Psoas muscle (tissue), 8 donors: Measurements from ENCODE around the gene PCDHGB4. TPM values are rescaled to one million over a fixed set of nuclear protein-coding genes. Genes with fewer than 3 reads are reported as not detected.

Experiments used
- ATAC-seq, 4 donors: fragments of 200-7000 bp; cut with Tn5 transposase; one replicate each; pipeline ENCODE4 v1.9.1; 2020; ENCODE audit warnings: moderate library complexity in 3 of 4, mild to moderate bottlenecking in 2 of 4
- DNase-seq, 2 donors: peaks; one replicate each; pipeline ENCODE4 v3.0.0-alpha.2; 2020
- H3K27ac ChIP-seq: fragments of 200-600 bp; one replicate; pipeline ENCODE4 v1.8.0; 2022
- H3K27me3 ChIP-seq, 3 donors: fragments of 200-600 bp in 1 of 3; one replicate each; pipeline versions ENCODE4 v1.6.1 to v1.8.0; 2013 to 2022; ENCODE audit warnings: low read length in 2 of 3, mild to moderate bottlenecking in 2 of 3, moderate library complexity in 1 of 3; ENCODE audit not compliant: insufficient read depth in 3 of 3
- H3K36me3 ChIP-seq, 2 donors: fragments of 200-600 bp in 1 of 2; one replicate each; pipeline versions ENCODE4 v1.6.1 to v1.8.0; 2013 to 2022; ENCODE audit warnings: low read depth in 1 of 2, mild to moderate bottlenecking in 1 of 2, moderate library complexity in 1 of 2; ENCODE audit not compliant: insufficient read depth in 1 of 2
- H3K4me1 ChIP-seq: fragments of 200-600 bp; one replicate; pipeline ENCODE4 v1.8.0; 2022
- H3K4me3 ChIP-seq: fragments of 200-600 bp; one replicate; pipeline ENCODE4 v1.8.0; 2022; ENCODE audit warnings: mild to moderate bottlenecking
- H3K9me3 ChIP-seq: fragments of 200-600 bp; one replicate; pipeline ENCODE4 v1.8.0; 2022
- CTCF ChIP-seq: fragments of 200-600 bp; IDR thresholded peaks from one replicate; pipeline ENCODE4 v1.8.0; 2022; ENCODE audit warnings: antibody characterized with exemption
- WGBS, 3 donors: extraction: QIAGEN DNeasy Blood & Tissue Kit; methylation state at CpG; one replicate each; pipeline versions ENCODE4 v1.1.6 to v1.1.7; 2013; 5-methylcytosine and 5-hydroxymethylcytosine counted together
- intact Hi-C, 2 donors: fragments of 100-400 bp; cut with DNase I; formaldehyde crosslinking; loops; one replicate each; pipeline versions ENCODE4 v1.11.0 to v1.14.2; 2022
- polyA plus RNA-seq, 3 donors: library from polyadenylated mRNA; stranded (reverse); fragments of 200-250 nt; gene quantifications; one replicate each; pipeline ENCODE4 v1.2.3, GENCODE V29; 2013
- total RNA-seq, 4 donors: library from RNA; stranded (reverse); fragmentation: NEBNext Ultra II Directional in 2 of 4; extraction: Animal tissue kit (Norgen Biotek cat#: 25700) in 2 of 4; gene quantifications; one replicate each; pipeline versions ENCODE4 v1.2.1 to v1.2.4, GENCODE V29; 2021 to 2023
- donor health status: healthy with polysubstance abuse.
- donor health status: DM: no; HTN: no; CAD: no; lungs with moderate emphysema.
- donor health status: Bipolar disorder and iron deficiency.
- donor health status: healthy.
- donor health status: DM: yes; HTN: yes; CAD: no.
- donor health status: DM: no; HTN: no; CAD: no.
- donor health status: DM: no; HTN: no; CAD: no.
- donor health status: DM: yes; HTN: yes; CAD: no.

PCDHGB4 gene
- total and polyA plus RNA-seq, 7 donors = 0.24 to 3.0 (median 0.99) TPM

- DNase-seq (peak in 1 of 2 donors; percentile 35), ATAC-seq (peak in 1 of 4 donors; percentile 25)
- H3K9me3 ChIP-seq = peaks cover 23% of the 10 kb centered on the region
Measured at GRCh38 chr5:141356950-141357349, 30.5 kb upstream of the PCDHGB4 start.

GRCh38 chr5:141359790-141360426 is 27.6 kb upstream of the PCDHGB4 start, which contains the start of gene PCDHGB2:
Gene PCDHGB2, plus strand, starts transcription at chr5:141359994. Its CDS starts 142 bp downstream, at chr5:141360136.
- Histone ChIP-seq H3K9me3 (peaks cover 35% of the 10 kb centered on the region), H3K4me3 (peak within 1 kb of the TSS; percentile 52), H3K27ac (no peak within 1 kb of the TSS), H3K4me1 (no peaks in the 10 kb centered on the region), H3K27me3 (peaks cover 0 to 77% (median 16%) of the 10 kb centered on the region in 3 donors), H3K36me3 (no peaks in the 10 kb centered on the region)
- DNase-seq (no peak), ATAC-seq (peak in 3 of 4 donors; percentile 37 to 72 (median 62))
- 14 to 25% (median 17%) methylated on average over 24 of the region's 24 CpGs for WGBS, 3 donors
- intact Hi-C loops = no loop called here
- TF ChIP-seq CTCF = peak; percentile 38

More at GRCh38 chr5:141356950-141357349, 30.5 kb upstream of the PCDHGB4 start:
- 39 to 60% (median 52%) methylated on average over 19 of the region's 19 CpGs for WGBS, 3 donors
- Histone ChIP-seq H3K27me3 (peaks cover 0 to 62% (median 17%) of the 10 kb centered on the region in 3 donors), H3K36me3 (no peaks in the 10 kb centered on the region), H3K4me1 (no peaks in the 10 kb centered on the region), H3K4me3 (no peak overlapping the region), H3K27ac (no peak overlapping the region)
- no peak for TF ChIP-seq CTCF
- intact Hi-C loops = no loop called here

- DNase-seq = no peak
- Histone ChIP-seq H3K4me1 (no peaks in the 10 kb centered on the region), H3K9me3 (peaks cover 34% of the 10 kb centered on the region), H3K27ac (no peak overlapping the region), H3K36me3 (no peaks in the 10 kb centered on the region), H3K4me3 (peak overlapping the region; percentile 52), H3K27me3 (peaks cover 0 to 80% (median 18%) of the 10 kb centered on the region in 3 donors)
- 34 to 44% (median 41%) methylated on average over 15 of the region's 15 CpGs for WGBS, 3 donors
- no peak for ATAC-seq
- no peak for TF ChIP-seq CTCF
- intact Hi-C loops = no loop called here
Measured at GRCh38 chr5:141360685-141361084, 26.8 kb upstream of the PCDHGB4 start.

GRCh38 chr5:141362719-141363118 is 24.8 kb upstream of the PCDHGB4 start:
- no peak for DNase-seq
- H3K9me3 ChIP-seq = peaks cover 30% of the 10 kb centered on the region
- H3K4me3 ChIP-seq = no peak overlapping the region
- no peak for TF ChIP-seq CTCF
- peaks cover 0 to 86% (median 19%) of the 10 kb centered on the region in 3 donors for H3K27me3 ChIP-seq
- H3K36me3 ChIP-seq = no peaks in the 10 kb centered on the region
- H3K27ac ChIP-seq = no peak overlapping the region
- intact Hi-C loops = no loop called here
- no peaks in the 10 kb centered on the region for H3K4me1 ChIP-seq
- ATAC-seq = no peak
